Stimulated activated naive CD4-positive, alpha-beta T cell treated with Interleukin-2 at 50 U/mL for 16 hours (primary cell): Measurements from ENCODE around the gene TEX29.

ENCODE experiments used
- DNase-seq: peaks from one replicate; lab custom pipeline; 2025; lab: John Stamatoyannopoulos, UW

The TEX29 gene

GRCh38 chr13:111393221-111393790 lies 72.9 kb downstream of the TEX29 start:
- no peak for DNase-seq
